Measurements from ENCODE around the gene AP4B1. TPM values are rescaled to one million over a fixed set of nuclear protein-coding genes. Genes with fewer than 3 reads are reported as not detected.

AP4B1 gene
- polyA plus RNA-seq, 12 donors: 16.6 to 48.7 (median 24.1) TPM; not detected in 1

- no peak for DNase-seq
These were observed 8.6 kb downstream of the AP4B1 start for GRCh38 chr1:113895961-113896360.

- no peak for DNase-seq
These were observed 9.5 kb downstream of the AP4B1 start for GRCh38 chr1:113895098-113895497.

GRCh38 chr1:113893267-113893666 lies 11.3 kb downstream of the AP4B1 start:
- DNase-seq: no peak

GRCh38 chr1:113891631-113892220 lies 12.9 kb downstream of the AP4B1 start:
- no peak for DNase-seq

GRCh38 chr1:113890816-113891215 lies 13.8 kb downstream of the AP4B1 start:
- no peak for DNase-seq

GRCh38 chr1:113887402-113888175 lies 17.0 kb downstream of the AP4B1 start, which contains the start of gene BCL2L15:
BCL2L15 (minus strand) TSS chr1:113887581; CDS start chr1:113887375, 206 bp downstream.
- DNase-seq: no peak

- no peak for DNase-seq
These were observed 17.9 kb downstream of the AP4B1 start for GRCh38 chr1:113886417-113887401.

- DNase-seq: no peak
These were observed 22.9 kb downstream of the AP4B1 start for GRCh38 chr1:113881661-113882060.

- DNase-seq: no peak
These were observed 24.9 kb downstream of the AP4B1 start for GRCh38 chr1:113879739-113880038.

GRCh38 chr1:113876176-113876575 lies 28.4 kb downstream of the AP4B1 start:
- DNase-seq: no peak

GRCh38 chr1:113875714-113876113 lies 28.9 kb downstream of the AP4B1 start:
- no peak for DNase-seq

- DNase-seq: no peak
These were observed 30.4 kb downstream of the AP4B1 start for GRCh38 chr1:113874012-113874879.

- no peak for DNase-seq
These were observed 32.2 kb downstream of the AP4B1 start for GRCh38 chr1:113872219-113872935.

- peak; percentile 19 for DNase-seq
These were observed 32.9 kb downstream of the AP4B1 start, which contains the start of gene PTPN22 for GRCh38 chr1:113871597-113872113. PTPN22 (minus strand) TSS chr1:113871712.

- DNase-seq: no peak
These were observed 33.8 kb downstream of the AP4B1 start for GRCh38 chr1:113870778-113871177.

- DNase-seq: no peak
These were observed 36.1 kb downstream of the AP4B1 start for GRCh38 chr1:113868387-113869083.

- DNase-seq: no peak
These were observed 43.0 kb downstream of the AP4B1 start for GRCh38 chr1:113861641-113862040.

GRCh38 chr1:113860891-113861290 lies 43.7 kb downstream of the AP4B1 start:
- no peak for DNase-seq

- DNase-seq: no peak
These were observed 45.0 kb downstream of the AP4B1 start for GRCh38 chr1:113859478-113860175.
